ENCODE data around the gene CMTM1. TPM values are rescaled to one million over a fixed set of nuclear protein-coding genes. Genes with fewer than 3 reads are reported as not detected.

The CMTM1 gene
- total and polyA plus RNA-seq, 2 experiments from 2014 or later = 1.4 to 1.9 TPM

DNA sequence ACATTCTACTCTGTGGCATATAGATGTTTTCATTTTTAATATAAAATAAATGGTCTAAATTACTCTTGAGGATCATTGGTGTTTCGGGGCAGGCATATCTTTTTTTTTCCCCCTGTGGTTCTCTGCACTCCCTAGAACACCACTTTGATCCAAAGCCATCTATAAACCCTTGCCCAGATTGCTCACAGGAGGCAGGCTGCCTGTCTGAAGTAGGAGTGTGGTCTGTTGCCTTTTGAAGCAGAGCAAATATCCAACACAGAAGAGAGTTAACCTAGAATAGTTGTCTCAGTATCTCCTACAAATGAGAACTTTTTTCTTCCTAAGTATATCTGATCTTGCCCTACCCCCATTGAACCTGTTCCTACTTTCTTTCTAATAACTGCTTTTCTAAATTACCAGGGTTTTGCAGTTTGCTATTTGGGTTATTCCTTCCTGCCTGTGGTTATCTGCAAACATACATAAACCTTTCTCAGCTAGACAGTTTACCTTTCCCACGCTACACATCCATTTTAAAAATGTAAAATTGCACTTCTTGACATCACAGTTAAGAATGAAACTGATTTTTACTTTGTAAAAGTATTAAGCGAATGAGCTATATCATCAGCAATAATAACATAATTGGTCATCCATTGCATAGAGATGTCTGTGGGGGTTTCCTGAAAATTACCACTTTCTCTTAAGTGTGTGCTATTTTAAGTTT, 4.7 kb upstream of the CMTM1 start (continued):
- TF ChIP-seq, protein P1, sequence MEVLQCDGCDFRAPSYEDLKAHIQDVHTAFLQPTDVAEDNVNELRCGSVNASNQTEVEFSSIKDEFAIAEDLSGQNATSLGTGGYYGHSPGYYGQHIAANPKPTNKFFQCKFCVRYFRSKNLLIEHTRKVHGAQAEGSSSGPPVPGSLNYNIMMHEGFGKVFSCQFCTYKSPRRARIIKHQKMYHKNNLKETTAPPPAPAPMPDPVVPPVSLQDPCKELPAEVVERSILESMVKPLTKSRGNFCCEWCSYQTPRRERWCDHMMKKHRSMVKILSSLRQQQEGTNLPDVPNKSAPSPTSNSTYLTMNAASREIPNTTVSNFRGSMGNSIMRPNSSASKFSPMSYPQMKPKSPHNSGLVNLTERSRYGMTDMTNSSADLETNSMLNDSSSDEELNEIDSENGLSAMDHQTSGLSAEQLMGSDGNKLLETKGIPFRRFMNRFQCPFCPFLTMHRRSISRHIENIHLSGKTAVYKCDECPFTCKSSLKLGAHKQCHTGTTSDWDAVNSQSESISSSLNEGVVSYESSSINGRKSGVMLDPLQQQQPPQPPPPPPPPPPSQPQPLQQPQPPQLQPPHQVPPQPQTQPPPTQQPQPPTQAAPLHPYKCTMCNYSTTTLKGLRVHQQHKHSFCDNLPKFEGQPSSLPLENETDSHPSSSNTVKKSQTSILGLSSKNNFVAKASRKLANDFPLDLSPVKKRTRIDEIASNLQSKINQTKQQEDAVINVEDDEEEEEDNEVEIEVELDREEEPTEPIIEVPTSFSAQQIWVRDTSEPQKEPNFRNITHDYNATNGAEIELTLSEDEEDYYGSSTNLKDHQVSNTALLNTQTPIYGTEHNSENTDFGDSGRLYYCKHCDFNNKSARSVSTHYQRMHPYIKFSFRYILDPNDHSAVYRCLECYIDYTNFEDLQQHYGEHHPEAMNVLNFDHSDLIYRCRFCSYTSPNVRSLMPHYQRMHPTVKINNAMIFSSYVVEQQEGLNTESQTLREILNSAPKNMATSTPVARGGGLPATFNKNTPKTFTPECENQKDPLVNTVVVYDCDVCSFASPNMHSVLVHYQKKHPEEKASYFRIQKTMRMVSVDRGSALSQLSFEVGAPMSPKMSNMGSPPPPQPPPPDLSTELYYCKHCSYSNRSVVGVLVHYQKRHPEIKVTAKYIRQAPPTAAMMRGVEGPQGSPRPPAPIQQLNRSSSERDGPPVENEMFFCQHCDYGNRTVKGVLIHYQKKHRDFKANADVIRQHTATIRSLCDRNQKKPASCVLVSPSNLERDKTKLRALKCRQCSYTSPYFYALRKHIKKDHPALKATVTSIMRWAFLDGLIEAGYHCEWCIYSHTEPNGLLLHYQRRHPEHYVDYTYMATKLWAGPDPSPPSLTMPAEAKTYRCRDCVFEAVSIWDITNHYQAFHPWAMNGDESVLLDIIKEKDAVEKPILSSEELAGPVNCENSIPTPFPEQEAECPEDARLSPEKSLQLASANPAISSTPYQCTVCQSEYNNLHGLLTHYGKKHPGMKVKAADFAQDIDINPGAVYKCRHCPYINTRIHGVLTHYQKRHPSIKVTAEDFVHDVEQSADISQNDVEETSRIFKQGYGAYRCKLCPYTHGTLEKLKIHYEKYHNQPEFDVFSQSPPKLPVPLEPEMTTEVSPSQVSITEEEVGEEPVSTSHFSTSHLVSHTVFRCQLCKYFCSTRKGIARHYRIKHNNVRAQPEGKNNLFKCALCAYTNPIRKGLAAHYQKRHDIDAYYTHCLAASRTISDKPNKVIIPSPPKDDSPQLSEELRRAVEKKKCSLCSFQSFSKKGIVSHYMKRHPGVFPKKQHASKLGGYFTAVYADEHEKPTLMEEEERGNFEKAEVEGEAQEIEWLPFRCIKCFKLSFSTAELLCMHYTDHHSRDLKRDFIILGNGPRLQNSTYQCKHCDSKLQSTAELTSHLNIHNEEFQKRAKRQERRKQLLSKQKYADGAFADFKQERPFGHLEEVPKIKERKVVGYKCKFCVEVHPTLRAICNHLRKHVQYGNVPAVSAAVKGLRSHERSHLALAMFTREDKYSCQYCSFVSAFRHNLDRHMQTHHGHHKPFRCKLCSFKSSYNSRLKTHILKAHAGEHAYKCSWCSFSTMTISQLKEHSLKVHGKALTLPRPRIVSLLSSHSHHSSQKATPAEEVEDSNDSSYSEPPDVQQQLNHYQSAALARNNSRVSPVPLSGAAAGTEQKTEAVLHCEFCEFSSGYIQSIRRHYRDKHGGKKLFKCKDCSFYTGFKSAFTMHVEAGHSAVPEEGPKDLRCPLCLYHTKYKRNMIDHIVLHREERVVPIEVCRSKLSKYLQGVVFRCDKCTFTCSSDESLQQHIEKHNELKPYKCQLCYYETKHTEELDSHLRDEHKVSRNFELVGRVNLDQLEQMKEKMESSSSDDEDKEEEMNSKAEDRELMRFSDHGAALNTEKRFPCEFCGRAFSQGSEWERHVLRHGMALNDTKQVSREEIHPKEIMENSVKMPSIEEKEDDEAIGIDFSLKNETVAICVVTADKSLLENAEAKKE (CRISPR knock-in tag; IDR thresholded peaks at IDR 0.05) = no peak
- TF ChIP-seq POLR2AphosphoS5 (IDR thresholded peaks at IDR 0.05; ENCODE audit: low read depth) (no peak), CREB1 (CRISPR knock-in tag; IDR thresholded peaks at IDR 0.05; ENCODE audit: low read depth) (no peak), ZNF331 (CRISPR knock-in tag; IDR thresholded peaks at IDR 0.05; ENCODE audit: low read depth) (no peak)

DNA sequence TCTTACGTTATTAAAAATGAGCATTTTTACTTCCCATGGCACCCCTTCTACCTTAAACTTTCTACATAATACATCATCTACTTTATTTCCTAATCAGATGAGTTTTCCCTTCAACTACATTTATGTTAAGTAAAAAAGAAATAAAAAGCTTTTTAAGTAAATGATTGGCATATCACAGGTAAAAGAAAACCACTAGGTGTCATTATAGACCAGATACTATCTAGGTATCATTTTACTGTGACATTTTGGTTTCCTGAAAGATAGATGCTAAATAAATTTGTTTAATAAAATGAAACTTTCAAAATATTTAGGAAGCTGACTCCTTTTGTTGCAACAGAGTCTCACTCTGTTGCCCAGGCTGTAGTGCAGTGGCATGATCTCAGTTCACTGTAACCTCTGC, 3.8 kb upstream of the CMTM1 start:
- Histone ChIP-seq H3K4me3 (no peak overlapping the region), H3K36me3 (ENCODE audit: insufficient read depth) (no peaks in the 10 kb centered on the region), H3K9me2 (ENCODE audit: insufficient read depth) (no peaks in the 10 kb centered on the region), H3K27me3 (ENCODE audit: insufficient read depth) (no peaks in the 10 kb centered on the region), H3K27ac (ENCODE audit: low read depth) (no peak overlapping the region), H2AFZ (no peak overlapping the region), H3K4me2 (no peak overlapping the region), H4K20me1 (replicated peaks; ENCODE audit: insufficient read depth) (peaks cover 10% of the 10 kb centered on the region; the same call in 1 of the 2 replicates), H3K4me1 (ENCODE audit: insufficient read depth) (no peaks in the 10 kb centered on the region), H3K79me2 (replicated peaks; ENCODE audit: insufficient read depth) (no peaks in the 10 kb centered on the region), H3F3A (replicated peaks; ENCODE audit: low read depth) (no peaks in the 10 kb centered on the region)
- DNase-seq (ENCODE audit: low spot score) (no peak), ATAC-seq (no peak)
- Mint-ChIP-seq H3K4me3 (no peak overlapping the region), H3K9me3 (no peaks in the 10 kb centered on the region), H3K27me3 (ENCODE audit: insufficient read depth, low read depth, poor library complexity) (no peaks in the 10 kb centered on the region), H3K4me1 (no peaks in the 10 kb centered on the region), H3K27ac (no peak overlapping the region), H3K36me3 (ENCODE audit: low read depth) (peaks cover 3% of the 10 kb centered on the region; the same call in 2 of the 3 replicates)
- no peak for TF ChIP-seq ZNF331 (CRISPR knock-in tag; IDR thresholded peaks at IDR 0.05; ENCODE audit: low read depth)
- TF ChIP-seq, protein P2, sequence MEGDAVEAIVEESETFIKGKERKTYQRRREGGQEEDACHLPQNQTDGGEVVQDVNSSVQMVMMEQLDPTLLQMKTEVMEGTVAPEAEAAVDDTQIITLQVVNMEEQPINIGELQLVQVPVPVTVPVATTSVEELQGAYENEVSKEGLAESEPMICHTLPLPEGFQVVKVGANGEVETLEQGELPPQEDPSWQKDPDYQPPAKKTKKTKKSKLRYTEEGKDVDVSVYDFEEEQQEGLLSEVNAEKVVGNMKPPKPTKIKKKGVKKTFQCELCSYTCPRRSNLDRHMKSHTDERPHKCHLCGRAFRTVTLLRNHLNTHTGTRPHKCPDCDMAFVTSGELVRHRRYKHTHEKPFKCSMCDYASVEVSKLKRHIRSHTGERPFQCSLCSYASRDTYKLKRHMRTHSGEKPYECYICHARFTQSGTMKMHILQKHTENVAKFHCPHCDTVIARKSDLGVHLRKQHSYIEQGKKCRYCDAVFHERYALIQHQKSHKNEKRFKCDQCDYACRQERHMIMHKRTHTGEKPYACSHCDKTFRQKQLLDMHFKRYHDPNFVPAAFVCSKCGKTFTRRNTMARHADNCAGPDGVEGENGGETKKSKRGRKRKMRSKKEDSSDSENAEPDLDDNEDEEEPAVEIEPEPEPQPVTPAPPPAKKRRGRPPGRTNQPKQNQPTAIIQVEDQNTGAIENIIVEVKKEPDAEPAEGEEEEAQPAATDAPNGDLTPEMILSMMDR (conservative IDR thresholded peaks at IDR 0.05; ENCODE audit: low read depth in 2 of 2) = peak in 1 of 2 experiments; percentile 16; a peak in 2 of 4 replicates
